GM19395 (cell line): ENCODE results near the gene ZDHHC1.

Experiments used
- ATAC-seq: cut with Tn5 transposase; IDR thresholded peaks from one replicate; pipeline ENCODE4 v1.9.1; 2021; ENCODE audit warnings: mild to moderate bottlenecking, moderate library complexity; ENCODE audit not compliant: unreplicated experiment

The ZDHHC1 gene

GRCh38 chr16:67413978-67414911 lies 2.0 kb downstream of the ZDHHC1 start:
- ATAC-seq = no peak

GRCh38 chr16:67412294-67412693 lies 4.0 kb downstream of the ZDHHC1 start:
- no peak for ATAC-seq

DNA sequence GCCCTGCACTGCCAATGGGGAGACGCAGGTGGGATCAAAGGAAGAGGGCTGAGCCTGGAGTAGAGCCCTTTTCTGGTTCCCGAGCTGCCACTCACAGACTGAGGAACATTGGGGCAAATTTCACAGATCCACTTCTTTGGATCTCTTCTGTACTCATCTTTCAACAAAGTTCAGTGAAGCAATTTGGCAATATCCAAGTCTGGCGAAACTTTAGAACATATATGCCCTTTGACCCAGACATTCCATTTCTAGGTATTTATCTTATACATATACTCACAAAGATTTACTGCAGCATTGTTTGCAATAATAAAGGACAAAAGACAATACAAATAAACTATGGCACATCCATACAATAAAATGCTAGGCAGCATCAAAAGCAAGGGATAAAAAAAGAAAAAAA lies 4.9 kb downstream of the ZDHHC1 start:
- no peak for ATAC-seq

GRCh38 chr16:67409631-67410030 lies 6.6 kb downstream of the ZDHHC1 start:
- no peak for ATAC-seq

DNA sequence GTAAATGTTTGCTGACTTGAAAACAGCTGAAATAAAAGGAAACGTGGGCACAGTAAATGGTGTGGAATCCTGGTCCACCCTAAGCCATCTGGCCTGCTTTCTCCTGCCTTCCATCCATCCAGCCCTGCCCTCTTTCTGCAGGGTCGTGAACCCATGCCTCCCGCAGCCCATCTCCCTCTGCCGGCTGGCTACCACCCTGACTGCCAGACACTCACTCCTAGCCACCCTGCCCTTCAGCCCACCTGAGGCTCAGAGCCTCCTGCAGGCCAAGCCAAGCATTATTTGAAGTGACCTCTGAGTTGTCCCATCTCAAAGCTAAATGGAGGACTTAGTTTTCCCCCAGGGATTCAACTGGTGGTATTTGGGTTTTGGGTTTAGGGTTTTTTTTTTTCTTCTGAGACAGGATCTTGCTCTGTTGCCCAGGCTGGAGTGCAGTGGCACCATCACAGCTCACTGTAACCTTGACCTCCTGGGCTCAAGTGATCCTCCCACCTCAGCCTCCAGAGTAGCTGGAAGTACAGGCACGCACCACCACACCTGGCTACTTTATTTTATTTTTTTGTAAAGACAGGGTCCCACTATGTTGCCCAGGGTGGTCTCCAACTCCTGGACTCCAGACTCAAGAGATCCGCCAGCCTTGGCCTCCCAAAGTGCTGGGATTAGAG lies 8.4 kb downstream of the ZDHHC1 start:
- no peak for ATAC-seq

DNA sequence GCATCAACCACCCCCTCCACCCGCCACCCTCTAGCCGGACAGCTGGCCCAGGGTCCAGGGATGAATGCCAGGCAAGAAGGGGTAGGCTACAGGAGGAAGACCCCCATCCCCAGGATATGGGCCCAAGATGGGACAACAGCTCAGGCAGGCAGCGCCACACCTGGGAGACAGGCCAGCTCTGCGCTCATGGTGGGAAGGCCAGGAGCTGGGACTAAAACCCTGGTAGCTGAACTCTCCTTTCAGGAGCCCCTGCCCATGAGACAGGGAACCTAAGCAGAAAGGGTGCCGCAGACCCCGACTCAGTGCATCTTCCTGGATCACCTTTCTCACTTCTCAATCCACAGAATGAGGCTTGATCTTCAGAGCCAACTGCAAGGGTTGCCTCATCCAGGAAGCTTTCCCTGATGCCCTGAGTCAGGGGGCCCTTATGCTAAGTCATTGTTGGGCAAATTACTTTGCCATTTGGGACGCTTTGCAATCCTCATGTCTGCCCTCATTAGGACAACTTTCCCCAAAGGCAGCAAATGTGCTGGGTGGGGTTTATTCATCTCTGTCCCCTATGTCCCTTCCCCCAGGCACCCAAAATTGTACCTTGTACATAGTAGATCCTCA lies 9.0 kb downstream of the ZDHHC1 start:
- ATAC-seq = no peak

- no peak for ATAC-seq
Observed at GRCh38 chr16:67406111-67406971, 9.9 kb downstream of the ZDHHC1 start.

GRCh38 chr16:67405336-67405735 lies 10.9 kb downstream of the ZDHHC1 start:
- ATAC-seq = no peak

DNA sequence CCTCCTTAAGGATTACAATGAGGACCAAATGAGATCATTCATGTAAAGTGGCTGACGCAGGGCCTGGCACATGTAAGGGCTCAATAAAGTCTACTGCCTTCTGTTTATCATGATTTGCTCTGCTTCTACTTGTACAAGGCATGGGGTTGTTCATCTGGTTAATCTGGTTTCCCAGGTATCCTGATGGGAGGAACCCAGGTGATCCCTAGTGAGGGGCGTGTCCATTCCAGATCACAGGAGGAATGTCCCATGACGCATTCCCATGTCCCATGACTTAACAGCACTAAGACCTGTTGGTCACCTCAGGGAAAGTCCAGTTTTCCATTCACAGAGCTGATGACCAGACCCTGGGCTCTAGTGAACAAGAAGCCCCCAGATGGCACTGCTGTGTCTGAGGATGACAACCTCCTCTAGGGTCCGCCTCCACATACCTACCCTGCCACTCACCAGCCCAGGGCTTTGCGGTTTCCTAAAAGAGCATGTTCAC lies 11.5 kb downstream of the ZDHHC1 start:
- ATAC-seq = no peak

DNA sequence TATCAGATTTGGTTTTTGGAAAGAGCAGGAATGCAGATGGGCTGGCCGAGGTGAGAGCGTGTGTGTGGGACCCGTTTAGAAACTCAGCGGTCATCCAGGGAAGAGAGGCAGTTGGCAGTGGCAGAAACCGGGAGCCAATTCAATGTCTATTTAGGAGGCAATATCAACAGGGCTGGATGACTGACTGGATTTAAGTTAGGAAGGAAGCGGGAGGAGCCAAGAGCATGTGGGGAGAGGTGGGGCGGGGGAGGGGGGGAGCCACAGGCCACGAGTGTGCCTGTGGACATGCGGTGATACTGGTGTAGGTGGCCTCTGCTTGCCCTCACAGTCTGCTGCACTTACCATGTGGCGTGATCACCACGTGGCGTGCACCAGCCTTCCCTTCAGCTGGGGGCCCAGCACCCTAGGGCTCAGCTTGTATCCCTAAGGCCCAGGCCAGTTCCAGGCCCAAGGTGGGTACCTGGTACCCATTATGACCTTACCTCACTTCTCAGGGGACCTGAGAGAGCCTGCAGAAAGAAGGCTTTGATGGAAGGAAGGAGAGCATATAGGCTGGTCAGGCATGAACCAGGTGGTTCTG lies 12.2 kb downstream of the ZDHHC1 start:
- ATAC-seq = no peak

DNA sequence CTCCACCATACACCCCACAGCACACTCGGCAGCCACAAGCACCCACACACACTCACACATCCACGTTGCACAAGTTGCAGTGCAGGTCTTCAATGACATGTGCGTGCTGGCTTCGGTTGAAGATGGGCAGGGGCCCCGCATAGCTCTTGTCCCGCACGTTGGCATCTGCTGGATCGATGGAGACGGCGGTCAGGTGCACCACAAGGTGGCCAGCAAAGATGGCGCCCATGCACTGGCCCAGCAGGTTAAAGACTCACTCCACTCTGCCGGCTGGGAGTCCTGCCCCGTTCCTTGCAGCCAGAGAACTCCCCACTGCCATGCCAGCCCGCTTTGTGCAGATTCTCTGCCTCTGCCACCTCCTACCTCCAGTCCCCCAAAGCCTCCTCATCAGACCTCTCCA lies 15.4 kb downstream of the ZDHHC1 start:
- no peak for ATAC-seq

DNA sequence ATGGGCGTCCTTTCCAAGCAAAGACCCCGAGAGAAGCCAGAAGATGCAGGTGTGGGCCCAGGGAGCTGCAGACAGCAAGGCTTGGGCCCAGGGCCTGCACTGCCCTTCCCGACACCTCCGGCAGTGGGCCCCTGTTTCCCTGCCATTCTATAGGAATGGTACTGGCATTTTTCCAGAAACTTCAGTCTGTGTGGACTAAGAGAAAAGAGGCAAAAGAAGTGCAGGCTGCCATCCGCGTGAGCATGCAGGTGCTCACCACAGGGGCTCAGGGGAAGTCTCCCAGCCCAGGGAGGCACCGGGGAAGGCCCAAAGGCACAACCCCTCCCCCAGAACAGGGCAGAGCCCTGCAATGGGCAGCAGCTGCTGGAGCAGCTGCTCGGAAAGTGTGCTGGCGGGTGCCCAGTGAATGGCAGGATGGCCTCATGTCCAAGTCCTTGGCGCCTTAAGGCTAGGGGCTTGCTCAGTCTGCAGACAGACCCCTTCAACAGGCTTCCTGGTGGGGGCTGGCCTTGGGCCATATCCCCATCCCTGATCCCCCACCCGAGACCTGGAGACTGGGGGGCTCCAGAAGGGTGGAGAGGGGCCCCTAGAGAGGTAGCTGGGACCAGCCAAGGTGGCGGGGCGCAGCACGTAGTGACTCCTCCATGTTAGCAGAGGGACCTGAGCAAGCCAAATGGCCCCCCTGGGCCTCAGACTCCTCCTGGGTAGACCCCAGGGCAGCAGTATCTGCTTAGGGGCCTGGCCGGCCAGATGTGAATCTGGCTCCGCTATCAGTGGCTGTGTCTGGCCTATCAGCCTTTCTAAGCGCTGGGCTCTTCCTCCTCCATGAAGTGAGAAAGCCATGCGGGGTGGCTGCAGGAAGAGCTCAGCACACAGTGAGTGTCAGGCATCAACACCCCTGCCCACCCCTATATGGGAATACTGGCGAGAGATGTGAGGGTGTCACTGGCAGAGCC lies 16.2 kb downstream of the ZDHHC1 start:
- no peak for ATAC-seq

GRCh38 chr16:67399218-67399733 lies 17.0 kb downstream of the ZDHHC1 start:
- ATAC-seq = no peak

DNA sequence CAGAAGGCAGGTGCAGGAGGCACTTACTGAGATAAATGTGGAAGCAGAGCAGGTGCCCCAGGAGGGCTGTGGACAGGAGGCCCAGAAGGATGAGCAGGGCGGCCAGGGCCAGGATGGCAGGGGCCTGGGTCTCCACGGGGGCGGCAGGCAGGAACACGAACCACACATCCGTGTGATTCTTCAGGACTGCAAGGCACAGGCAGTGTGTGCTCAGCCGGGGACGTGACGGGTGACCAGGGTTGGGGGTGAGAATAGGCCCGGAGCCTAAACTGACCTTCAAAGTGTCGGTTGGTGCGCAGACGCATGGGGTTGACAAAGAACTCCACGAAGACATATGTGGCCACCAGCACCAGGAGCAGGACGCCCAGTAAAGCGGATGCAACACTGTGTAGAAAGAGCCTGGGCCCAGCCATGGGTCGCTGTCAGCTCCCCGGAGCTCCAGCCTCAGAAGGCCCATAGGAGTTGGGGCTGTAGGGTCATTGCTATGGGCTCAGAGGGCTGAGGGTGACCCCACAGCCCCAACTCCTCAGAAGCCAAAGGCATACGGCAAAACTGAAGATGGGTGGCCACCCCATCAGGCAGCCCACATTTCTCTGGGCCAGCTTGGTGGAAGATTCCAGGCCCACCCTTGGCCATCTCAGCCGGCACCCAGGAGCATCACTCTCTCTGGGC lies 17.6 kb downstream of the ZDHHC1 start:
- no peak for ATAC-seq

GRCh38 chr16:67397812-67398545 lies 18.3 kb downstream of the ZDHHC1 start:
- ATAC-seq = no peak

DNA sequence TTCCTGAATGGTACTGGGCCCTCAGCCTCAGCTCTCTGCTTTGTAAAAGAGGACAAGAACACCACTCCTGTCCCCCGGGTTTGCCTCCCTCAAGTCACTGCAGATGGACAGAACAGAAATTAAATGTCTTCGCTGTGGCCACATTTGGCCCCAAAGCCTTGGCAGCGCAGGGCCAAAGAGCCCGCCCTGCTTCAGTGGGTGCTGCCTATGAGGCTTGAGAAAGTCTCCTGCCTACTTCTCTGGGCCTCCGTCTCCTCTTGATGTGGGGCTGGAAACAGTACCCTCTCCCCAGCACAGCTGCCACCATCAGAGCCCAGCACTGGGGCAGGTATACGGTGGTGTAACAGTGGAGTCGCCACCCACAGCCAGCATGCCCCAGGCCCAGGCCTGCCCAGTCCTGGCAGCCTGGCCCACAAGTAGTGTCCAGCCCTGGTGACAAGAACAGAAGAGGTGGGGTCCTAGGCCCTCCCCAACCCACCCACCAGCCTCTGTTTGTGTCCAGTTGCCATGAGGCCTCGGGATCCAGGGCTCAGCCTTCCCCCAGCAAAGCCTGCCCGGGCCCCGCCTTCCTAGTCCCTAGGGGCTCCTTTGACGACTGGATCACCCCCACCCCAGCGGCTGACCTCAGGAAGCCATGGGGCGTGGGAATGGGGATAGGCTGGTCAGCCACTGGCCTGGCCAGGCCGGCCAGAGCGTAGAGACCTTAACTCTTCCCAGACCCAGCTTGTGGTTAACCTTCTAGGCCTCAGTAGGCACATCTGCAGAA lies 19.1 kb downstream of the ZDHHC1 start:
- ATAC-seq = no peak
